Measurements from ENCODE around the gene KCNJ9.
"Not testable (repeated sequence)": the region's sequence is repeated elsewhere in the genome, so short reads cannot be mapped to it uniquely, and the experiment has no call there.

The KCNJ9 gene

GRCh38 chr1:160122978-160123495 lies 41.7 kb downstream of the KCNJ9 start:
- H3K9ac ChIP-seq (ENCODE audit: low read length), result no peak overlapping the region
- no peaks in the 10 kb centered on the region for H3K9me3 ChIP-seq (ENCODE audit: low read length)
- no peak overlapping the region for H3K4me3 ChIP-seq (ENCODE audit: low read depth in 1 of 2, low read length in 2 of 2)
- H3K4me1 ChIP-seq (ENCODE audit: insufficient read depth, low read length), result peaks cover 31% of the 10 kb centered on the region
- no peaks in the 10 kb centered on the region for H3K27me3 ChIP-seq (ENCODE audit: control insufficient read depth in 1 of 2, insufficient read depth in 2 of 2, low read length in 2 of 2)
- no peak overlapping the region for H3K27ac ChIP-seq (ENCODE audit: low read depth, low read length)
- H3K36me3 ChIP-seq (ENCODE audit: insufficient read depth, low read length), result peaks cover 72% of the 10 kb centered on the region

- Histone ChIP-seq H3K27me3 (ENCODE audit: control insufficient read depth in 1 of 2, insufficient read depth in 2 of 2, low read length in 2 of 2) (no peaks in the 10 kb centered on the region), H3K27ac (ENCODE audit: low read depth, low read length) (peak overlapping the region; percentile 14), H3K9me3 (ENCODE audit: low read length) (no peaks in the 10 kb centered on the region), H3K4me3 (ENCODE audit: low read depth in 1 of 2, low read length in 2 of 2) (no peak overlapping the region), H3K9ac (ENCODE audit: low read length) (no peak overlapping the region), H3K4me1 (ENCODE audit: insufficient read depth, low read length) (peaks cover 24% of the 10 kb centered on the region), H3K36me3 (ENCODE audit: insufficient read depth, low read length) (peaks cover 75% of the 10 kb centered on the region)
Measured at GRCh38 chr1:160123726-160124125, 42.4 kb downstream of the KCNJ9 start.

GRCh38 chr1:160124705-160125478 lies 43.6 kb downstream of the KCNJ9 start:
- Histone ChIP-seq H3K36me3 (ENCODE audit: insufficient read depth, low read length) (peaks cover 85% of the 10 kb centered on the region), H3K9me3 (ENCODE audit: low read length) (no peaks in the 10 kb centered on the region), H3K4me3 (ENCODE audit: low read depth in 1 of 2, low read length in 2 of 2) (no peak overlapping the region), H3K4me1 (ENCODE audit: insufficient read depth, low read length) (peaks cover 15% of the 10 kb centered on the region), H3K9ac (ENCODE audit: low read length) (no peak overlapping the region), H3K27ac (ENCODE audit: low read depth, low read length) (no peak overlapping the region), H3K27me3 (ENCODE audit: control insufficient read depth in 1 of 2, insufficient read depth in 2 of 2, low read length in 2 of 2) (no peaks in the 10 kb centered on the region)

GRCh38 chr1:160125746-160126145 lies 44.4 kb downstream of the KCNJ9 start:
- peaks cover 12% of the 10 kb centered on the region for H3K4me1 ChIP-seq (ENCODE audit: insufficient read depth, low read length)

GRCh38 chr1:160126342-160126741 lies 45.0 kb downstream of the KCNJ9 start:
- not testable (repeated sequence) for H3K4me3 ChIP-seq (ENCODE audit: low read depth in 1 of 2, low read length in 2 of 2); H3K27ac ChIP-seq (ENCODE audit: low read depth, low read length); H3K27me3 ChIP-seq (ENCODE audit: control insufficient read depth in 1 of 2, insufficient read depth in 2 of 2, low read length in 2 of 2); H3K9me3 ChIP-seq (ENCODE audit: low read length); H3K9ac ChIP-seq (ENCODE audit: low read length)
- peaks cover 94% of the 10 kb centered on the region for H3K36me3 ChIP-seq (ENCODE audit: insufficient read depth, low read length)
- peaks cover 12% of the 10 kb centered on the region for H3K4me1 ChIP-seq (ENCODE audit: insufficient read depth, low read length)

More at GRCh38 chr1:160125746-160126145, 44.4 kb downstream of the KCNJ9 start:
- Histone ChIP-seq H3K4me3 (ENCODE audit: low read depth in 1 of 2, low read length in 2 of 2) (no peak overlapping the region), H3K9ac (ENCODE audit: low read length) (no peak overlapping the region), H3K9me3 (ENCODE audit: low read length) (no peaks in the 10 kb centered on the region), H3K36me3 (ENCODE audit: insufficient read depth, low read length) (peaks cover 93% of the 10 kb centered on the region), H3K27me3 (ENCODE audit: control insufficient read depth in 1 of 2, insufficient read depth in 2 of 2, low read length in 2 of 2) (no peaks in the 10 kb centered on the region), H3K27ac (ENCODE audit: low read depth, low read length) (no peak overlapping the region)

- no peaks in the 10 kb centered on the region for H3K27me3 ChIP-seq (ENCODE audit: control insufficient read depth in 1 of 2, insufficient read depth in 2 of 2, low read length in 2 of 2)
- peaks cover 12% of the 10 kb centered on the region for H3K4me1 ChIP-seq (ENCODE audit: insufficient read depth, low read length)
- no peak overlapping the region for H3K9ac ChIP-seq (ENCODE audit: low read length)
- no peak overlapping the region for H3K27ac ChIP-seq (ENCODE audit: low read depth, low read length)
- peaks cover 90% of the 10 kb centered on the region for H3K36me3 ChIP-seq (ENCODE audit: insufficient read depth, low read length)
- no peak overlapping the region for H3K4me3 ChIP-seq (ENCODE audit: low read depth in 1 of 2, low read length in 2 of 2)
- no peaks in the 10 kb centered on the region for H3K9me3 ChIP-seq (ENCODE audit: low read length)
Measured at GRCh38 chr1:160127381-160127780, 46.0 kb downstream of the KCNJ9 start.

GRCh38 chr1:160127865-160128523 lies 46.7 kb downstream of the KCNJ9 start:
- H3K27ac ChIP-seq (ENCODE audit: low read depth, low read length), result peak overlapping the region; percentile 49
- H3K9ac ChIP-seq (ENCODE audit: low read length), result no peak overlapping the region
- H3K36me3 ChIP-seq (ENCODE audit: insufficient read depth, low read length), result peaks cover 91% of the 10 kb centered on the region
- no peaks in the 10 kb centered on the region for H3K9me3 ChIP-seq (ENCODE audit: low read length)
- no peaks in the 10 kb centered on the region for H3K27me3 ChIP-seq (ENCODE audit: control insufficient read depth in 1 of 2, insufficient read depth in 2 of 2, low read length in 2 of 2)
- H3K4me1 ChIP-seq (ENCODE audit: insufficient read depth, low read length), result peaks cover 12% of the 10 kb centered on the region
- H3K4me3 ChIP-seq (ENCODE audit: low read depth in 1 of 2, low read length in 2 of 2), result no peak overlapping the region

- Histone ChIP-seq H3K27ac (ENCODE audit: low read depth, low read length) (no peak overlapping the region), H3K9me3 (ENCODE audit: low read length) (no peaks in the 10 kb centered on the region), H3K36me3 (ENCODE audit: insufficient read depth, low read length) (peaks cover 91% of the 10 kb centered on the region), H3K27me3 (ENCODE audit: control insufficient read depth in 1 of 2, insufficient read depth in 2 of 2, low read length in 2 of 2) (no peaks in the 10 kb centered on the region), H3K4me1 (ENCODE audit: insufficient read depth, low read length) (peaks cover 12% of the 10 kb centered on the region), H3K9ac (ENCODE audit: low read length) (no peak overlapping the region), H3K4me3 (ENCODE audit: low read depth in 1 of 2, low read length in 2 of 2) (no peak overlapping the region)
Measured at GRCh38 chr1:160128636-160129035, 47.3 kb downstream of the KCNJ9 start.

GRCh38 chr1:160129046-160129445 lies 47.7 kb downstream of the KCNJ9 start:
- H3K36me3 ChIP-seq (ENCODE audit: insufficient read depth, low read length), result peaks cover 89% of the 10 kb centered on the region
- no peak overlapping the region for H3K9ac ChIP-seq (ENCODE audit: low read length)
- no peak overlapping the region for H3K4me3 ChIP-seq (ENCODE audit: low read depth in 1 of 2, low read length in 2 of 2)
- peaks cover 10% of the 10 kb centered on the region for H3K4me1 ChIP-seq (ENCODE audit: insufficient read depth, low read length)
- no peak overlapping the region for H3K27ac ChIP-seq (ENCODE audit: low read depth, low read length)
- H3K9me3 ChIP-seq (ENCODE audit: low read length), result no peaks in the 10 kb centered on the region
- H3K27me3 ChIP-seq (ENCODE audit: control insufficient read depth in 1 of 2, insufficient read depth in 2 of 2, low read length in 2 of 2), result no peaks in the 10 kb centered on the region

- no peak overlapping the region for H3K27ac ChIP-seq (ENCODE audit: low read depth, low read length)
- H3K4me3 ChIP-seq (ENCODE audit: low read depth in 1 of 2, low read length in 2 of 2), result no peak overlapping the region
- no peak overlapping the region for H3K9ac ChIP-seq (ENCODE audit: low read length)
- H3K4me1 ChIP-seq (ENCODE audit: insufficient read depth, low read length), result peaks cover 5% of the 10 kb centered on the region
- H3K36me3 ChIP-seq (ENCODE audit: insufficient read depth, low read length), result peaks cover 89% of the 10 kb centered on the region
- H3K27me3 ChIP-seq (ENCODE audit: control insufficient read depth in 1 of 2, insufficient read depth in 2 of 2, low read length in 2 of 2), result no peaks in the 10 kb centered on the region
- no peaks in the 10 kb centered on the region for H3K9me3 ChIP-seq (ENCODE audit: low read length)
Measured at GRCh38 chr1:160129558-160129957, 48.2 kb downstream of the KCNJ9 start.

GRCh38 chr1:160129966-160130365 lies 48.6 kb downstream of the KCNJ9 start:
- Histone ChIP-seq H3K27ac (ENCODE audit: low read depth, low read length) (no peak overlapping the region), H3K9me3 (ENCODE audit: low read length) (no peaks in the 10 kb centered on the region), H3K36me3 (ENCODE audit: insufficient read depth, low read length) (peaks cover 89% of the 10 kb centered on the region), H3K9ac (ENCODE audit: low read length) (no peak overlapping the region), H3K4me3 (ENCODE audit: low read depth in 1 of 2, low read length in 2 of 2) (no peak overlapping the region), H3K27me3 (ENCODE audit: control insufficient read depth in 1 of 2, insufficient read depth in 2 of 2, low read length in 2 of 2) (no peaks in the 10 kb centered on the region), H3K4me1 (ENCODE audit: insufficient read depth, low read length) (peaks cover under 1% of the 10 kb centered on the region)
